ENCODE data around the gene GGT6. TPM values are rescaled to one million over a fixed set of nuclear protein-coding genes. Genes with fewer than 3 reads are reported as not detected.
"Not testable (repeated sequence)": the region's sequence is repeated elsewhere in the genome, so short reads cannot be mapped to it uniquely, and the experiment has no call there.

The GGT6 gene
- total RNA-seq, 2 experiments from 2014 or later = not detected

GRCh38 chr17:4580291-4580690, 19.9 kb upstream of the GGT6 start:
- no peak overlapping the region for H3K4me3 Mint-ChIP-seq
- peaks cover 3% of the 10 kb centered on the region for H3K4me1 Mint-ChIP-seq (ENCODE audit: low read depth)
- H3K27ac Mint-ChIP-seq = no peak overlapping the region
- DNase-seq = no peak
- no peaks in the 10 kb centered on the region for H3K9me3 Mint-ChIP-seq
- peaks cover 20% of the 10 kb centered on the region for H3K27me3 Mint-ChIP-seq (ENCODE audit: low read depth)
- H3K36me3 Mint-ChIP-seq (ENCODE audit: low read depth) = no peaks in the 10 kb centered on the region
- CTCF ChIA-PET = interaction anchor here (0.8 kb wide), 1 partner anchor 15 kb away, joined by 4 read pairs; no protein-coding TSS in a partner anchor
- intact Hi-C loops (cut with micrococcal nuclease) = no loop called here

GRCh38 chr17:4579678-4580077, 19.3 kb upstream of the GGT6 start:
- Mint-ChIP-seq H3K36me3 (ENCODE audit: low read depth) (no peaks in the 10 kb centered on the region), H3K9me3 (no peaks in the 10 kb centered on the region), H3K4me3 (no peak overlapping the region), H3K4me1 (ENCODE audit: low read depth) (peaks cover 3% of the 10 kb centered on the region), H3K27me3 (ENCODE audit: low read depth) (peaks cover 16% of the 10 kb centered on the region), H3K27ac (no peak overlapping the region)
- DNase-seq = no peak
- intact Hi-C loops (cut with micrococcal nuclease) = no loop called here
- CTCF ChIA-PET = no interaction called here

GRCh38 chr17:4578349-4578748, 18.0 kb upstream of the GGT6 start:
- H3K4me1 Mint-ChIP-seq (ENCODE audit: low read depth); H3K27ac Mint-ChIP-seq; CTCF ChIA-PET; DNase-seq; H3K4me3 Mint-ChIP-seq; H3K36me3 Mint-ChIP-seq (ENCODE audit: low read depth); H3K9me3 Mint-ChIP-seq; H3K27me3 Mint-ChIP-seq (ENCODE audit: low read depth); intact Hi-C loops (cut with micrococcal nuclease): not testable (repeated sequence)

GRCh38 chr17:4577386-4577993, 17.1 kb upstream of the GGT6 start:
- Mint-ChIP-seq H3K36me3 (ENCODE audit: low read depth) (no peaks in the 10 kb centered on the region), H3K27ac (no peak overlapping the region), H3K4me1 (ENCODE audit: low read depth) (peaks cover 15% of the 10 kb centered on the region), H3K9me3 (no peaks in the 10 kb centered on the region), H3K27me3 (ENCODE audit: low read depth) (peaks cover 3% of the 10 kb centered on the region), H3K4me3 (no peak overlapping the region)
- CTCF ChIA-PET = interaction anchor here (3.6 kb wide), 1 partner anchor 11 kb away, joined by 14 read pairs; no protein-coding TSS in a partner anchor
- DNase-seq = no peak
- intact Hi-C loops (cut with micrococcal nuclease) = no loop called here

- H3K27me3 Mint-ChIP-seq (ENCODE audit: low read depth) = no peaks in the 10 kb centered on the region
- no peaks in the 10 kb centered on the region for H3K36me3 Mint-ChIP-seq (ENCODE audit: low read depth)
- no peak overlapping the region for H3K27ac Mint-ChIP-seq
- DNase-seq = no peak
- no peaks in the 10 kb centered on the region for H3K9me3 Mint-ChIP-seq
- CTCF ChIA-PET = interaction anchor here (0.6 to 3.6 kb wide), 2 partner anchors 10 to 192 kb away, joined by 4 to 14 read pairs; no protein-coding TSS in a partner anchor
- intact Hi-C loops (cut with micrococcal nuclease) = no loop called here
- no peak overlapping the region for H3K4me3 Mint-ChIP-seq
- H3K4me1 Mint-ChIP-seq (ENCODE audit: low read depth) = peaks cover 15% of the 10 kb centered on the region
These were observed 16.4 kb upstream of the GGT6 start for GRCh38 chr17:4576729-4577322.

GRCh38 chr17:4576161-4576558, 15.8 kb upstream of the GGT6 start:
- intact Hi-C loops (cut with micrococcal nuclease) = no loop called here
- Mint-ChIP-seq H3K4me1 (ENCODE audit: low read depth) (peaks cover 15% of the 10 kb centered on the region), H3K27me3 (ENCODE audit: low read depth) (no peaks in the 10 kb centered on the region), H3K27ac (no peak overlapping the region), H3K36me3 (ENCODE audit: low read depth) (no peaks in the 10 kb centered on the region), H3K4me3 (no peak overlapping the region), H3K9me3 (no peaks in the 10 kb centered on the region)
- no peak for DNase-seq
- CTCF ChIA-PET = interaction anchor here (3.6 kb wide), 1 partner anchor 9 kb away, joined by 14 read pairs; no protein-coding TSS in a partner anchor

- Mint-ChIP-seq H3K4me3 (no peak overlapping the region), H3K36me3 (ENCODE audit: low read depth) (no peaks in the 10 kb centered on the region), H3K9me3 (no peaks in the 10 kb centered on the region), H3K27me3 (ENCODE audit: low read depth) (no peaks in the 10 kb centered on the region), H3K4me1 (ENCODE audit: low read depth) (peaks cover 15% of the 10 kb centered on the region), H3K27ac (no peak overlapping the region)
- CTCF ChIA-PET = interaction anchor here (0.9 to 3.6 kb wide), 4 partner anchors 8 to 154 kb away, joined by 3 to 14 read pairs (median 4); no protein-coding TSS in a partner anchor
- DNase-seq = no peak
- intact Hi-C loops (cut with micrococcal nuclease) = no loop called here
These were observed 14.2 kb upstream of the GGT6 start for GRCh38 chr17:4574448-4575045.

- CTCF ChIA-PET = interaction anchor here (1.2 kb wide), 1 partner anchor 9 kb away, joined by 6 read pairs; no protein-coding TSS in a partner anchor
- intact Hi-C loops (cut with micrococcal nuclease) = no loop called here
- no peaks in the 10 kb centered on the region for H3K27me3 Mint-ChIP-seq (ENCODE audit: low read depth)
- no peaks in the 10 kb centered on the region for H3K36me3 Mint-ChIP-seq (ENCODE audit: low read depth)
- peaks cover 15% of the 10 kb centered on the region for H3K4me1 Mint-ChIP-seq (ENCODE audit: low read depth)
- no peak overlapping the region for H3K27ac Mint-ChIP-seq
- DNase-seq = peak; percentile 88
- no peaks in the 10 kb centered on the region for H3K9me3 Mint-ChIP-seq
- no peak overlapping the region for H3K4me3 Mint-ChIP-seq
These were observed 13.3 kb upstream of the GGT6 start for GRCh38 chr17:4573669-4574068.

GRCh38 chr17:4573115-4573514, 12.7 kb upstream of the GGT6 start:
- H3K27ac Mint-ChIP-seq = no peak overlapping the region
- H3K4me1 Mint-ChIP-seq (ENCODE audit: low read depth) = peaks cover 15% of the 10 kb centered on the region
- H3K27me3 Mint-ChIP-seq (ENCODE audit: low read depth) = no peaks in the 10 kb centered on the region
- no peaks in the 10 kb centered on the region for H3K9me3 Mint-ChIP-seq
- DNase-seq = no peak
- H3K4me3 Mint-ChIP-seq = no peak overlapping the region
- CTCF ChIA-PET = interaction anchor here (1.2 kb wide), 1 partner anchor 8 kb away, joined by 6 read pairs; no protein-coding TSS in a partner anchor
- no peaks in the 10 kb centered on the region for H3K36me3 Mint-ChIP-seq (ENCODE audit: low read depth)
- intact Hi-C loops (cut with micrococcal nuclease) = no loop called here

- Mint-ChIP-seq H3K9me3 (no peaks in the 10 kb centered on the region), H3K36me3 (ENCODE audit: low read depth) (no peaks in the 10 kb centered on the region), H3K4me1 (ENCODE audit: low read depth) (peaks cover 15% of the 10 kb centered on the region), H3K27me3 (ENCODE audit: low read depth) (no peaks in the 10 kb centered on the region), H3K27ac (no peak overlapping the region), H3K4me3 (no peak overlapping the region)
- CTCF ChIA-PET = no interaction called here
- intact Hi-C loops (cut with micrococcal nuclease) = no loop called here
- DNase-seq = no peak
These were observed 11.8 kb upstream of the GGT6 start for GRCh38 chr17:4572131-4572530.

GRCh38 chr17:4569591-4569990, 9.2 kb upstream of the GGT6 start:
- Mint-ChIP-seq H3K4me3 (no peak overlapping the region), H3K36me3 (ENCODE audit: low read depth) (no peaks in the 10 kb centered on the region), H3K27me3 (ENCODE audit: low read depth) (no peaks in the 10 kb centered on the region), H3K9me3 (no peaks in the 10 kb centered on the region), H3K27ac (no peak overlapping the region), H3K4me1 (ENCODE audit: low read depth) (peaks cover 19% of the 10 kb centered on the region)
- CTCF ChIA-PET = interaction anchor here (0.6 to 1.5 kb wide), 3 partner anchors 45 to 203 kb away, joined by 3 to 11 read pairs (median 5); no protein-coding TSS in a partner anchor
- DNase-seq = no peak
- intact Hi-C loops (cut with micrococcal nuclease) = loop anchor here (5.0 to 10.0 kb wide), 2 partner anchors 215 to 333 kb away; partner anchors contain the start of genes CHRNE, GLTPD2 and VMO1

- CTCF ChIA-PET = interaction anchor here (0.6 to 4.7 kb wide), 30 partner anchors 9 to 347 kb away, joined by 3 to 101 read pairs (median 4); partner anchors contain the start of gene MYBBP1A
- no peaks in the 10 kb centered on the region for H3K27me3 Mint-ChIP-seq (ENCODE audit: low read depth)
- H3K27ac Mint-ChIP-seq = no peak overlapping the region
- H3K36me3 Mint-ChIP-seq (ENCODE audit: low read depth) = no peaks in the 10 kb centered on the region
- peak; percentile 78 for DNase-seq
- H3K9me3 Mint-ChIP-seq = no peaks in the 10 kb centered on the region
- intact Hi-C loops (cut with micrococcal nuclease) = loop anchor here (1.0 to 10.0 kb wide), 5 partner anchors 60 to 336 kb away; partner anchors contain the start of genes CHRNE, GLTPD2 and VMO1
- no peak overlapping the region for H3K4me3 Mint-ChIP-seq
- H3K4me1 Mint-ChIP-seq (ENCODE audit: low read depth) = peaks cover 26% of the 10 kb centered on the region
These were observed 6.4 kb upstream of the GGT6 start for GRCh38 chr17:4566785-4567184.

Measured in activated naive CD4-positive, alpha-beta T cell treated with anti-CD3 and anti-CD28 coated beads for 36 hours (primary cell).